Stimulated activated memory B cell treated with anti-CD40 and anti-IgM and Interleukin-4, amounts not matched to agents 10 μg/mL and 1 μg/mL and 100 μg/mL, for 72 hours (primary cell): Measurements from ENCODE around the gene KCNG4.

Experiments used
- ATAC-seq: fragments of 150-1000 bp; cut with Tn5 transposase; 2 replicates; pipeline ENCODE4 v1.10.0; 2021
- H3K27ac Mint-ChIP-seq: one replicate; pipeline ENCODE4 v1.8.0; 2022; ENCODE audit warnings: mild to moderate bottlenecking, mixed read lengths
- H3K27me3 Mint-ChIP-seq: one replicate; pipeline ENCODE4 v1.8.0; 2022; ENCODE audit warnings: mixed read lengths
- H3K36me3 Mint-ChIP-seq: one replicate; pipeline ENCODE4 v1.8.0; 2022; ENCODE audit warnings: mixed read lengths
- H3K4me1 Mint-ChIP-seq: one replicate; pipeline ENCODE4 v1.8.0; 2022; ENCODE audit warnings: mixed read lengths
- H3K4me3 Mint-ChIP-seq: one replicate; pipeline ENCODE4 v1.8.0; 2022; ENCODE audit warnings: mild to moderate bottlenecking, moderate library complexity, mixed read lengths
- H3K9me3 Mint-ChIP-seq: one replicate; pipeline ENCODE4 v1.8.0; 2022; ENCODE audit warnings: mixed read lengths

Gene KCNG4

DNA sequence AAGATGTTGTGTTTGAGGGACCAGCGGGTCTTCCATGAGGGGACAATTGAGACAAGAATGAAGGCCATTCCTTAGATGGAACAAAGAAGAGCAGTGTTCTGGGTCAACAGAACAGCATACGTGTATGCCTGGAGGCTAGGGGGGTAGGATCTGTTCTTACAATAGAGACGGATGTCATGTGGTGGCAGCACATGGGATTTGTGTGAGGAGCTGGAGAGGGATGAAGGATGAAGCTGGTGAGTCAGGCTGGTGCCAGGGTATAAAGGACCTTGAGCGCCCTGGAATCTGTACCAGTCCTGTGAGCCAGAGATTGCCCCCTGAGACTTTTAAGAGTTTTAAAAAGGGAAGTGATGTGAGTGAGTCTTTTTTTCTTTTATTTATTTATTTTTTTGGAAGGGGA is 32.1 kb upstream of the KCNG4 start:
- Mint-ChIP-seq H3K27me3 (peaks cover 9% of the 10 kb centered on the region), H3K27ac (no peak overlapping the region), H3K4me3 (no peak overlapping the region), H3K4me1 (no peaks in the 10 kb centered on the region), H3K9me3 (no peaks in the 10 kb centered on the region), H3K36me3 (no peaks in the 10 kb centered on the region)
- ATAC-seq, result no peak

DNA sequence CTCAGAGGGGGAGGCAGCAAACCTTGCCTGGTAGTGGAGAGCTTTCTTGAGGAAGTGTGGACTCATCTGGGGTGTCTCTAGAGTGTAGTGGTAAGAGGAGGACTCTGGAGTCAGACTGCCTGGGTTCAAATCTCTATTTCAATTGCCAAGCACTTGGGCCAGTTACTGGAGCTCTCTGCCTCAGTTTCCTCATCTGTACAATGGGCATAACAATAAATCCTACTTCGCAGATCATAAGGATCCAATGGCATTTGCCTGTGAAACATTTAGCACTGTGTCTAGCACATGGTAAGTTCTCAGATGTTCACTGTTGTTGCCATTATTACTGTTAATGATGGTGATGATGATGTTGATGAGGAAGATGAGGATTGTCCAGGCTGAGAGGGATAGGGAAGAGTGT is 31.2 kb upstream of the KCNG4 start:
- no peak overlapping the region for H3K27ac Mint-ChIP-seq
- no peak for ATAC-seq
- H3K27me3 Mint-ChIP-seq, result peaks cover 8% of the 10 kb centered on the region
- no peaks in the 10 kb centered on the region for H3K9me3 Mint-ChIP-seq
- no peaks in the 10 kb centered on the region for H3K36me3 Mint-ChIP-seq
- no peak overlapping the region for H3K4me3 Mint-ChIP-seq
- H3K4me1 Mint-ChIP-seq, result no peaks in the 10 kb centered on the region

DNA sequence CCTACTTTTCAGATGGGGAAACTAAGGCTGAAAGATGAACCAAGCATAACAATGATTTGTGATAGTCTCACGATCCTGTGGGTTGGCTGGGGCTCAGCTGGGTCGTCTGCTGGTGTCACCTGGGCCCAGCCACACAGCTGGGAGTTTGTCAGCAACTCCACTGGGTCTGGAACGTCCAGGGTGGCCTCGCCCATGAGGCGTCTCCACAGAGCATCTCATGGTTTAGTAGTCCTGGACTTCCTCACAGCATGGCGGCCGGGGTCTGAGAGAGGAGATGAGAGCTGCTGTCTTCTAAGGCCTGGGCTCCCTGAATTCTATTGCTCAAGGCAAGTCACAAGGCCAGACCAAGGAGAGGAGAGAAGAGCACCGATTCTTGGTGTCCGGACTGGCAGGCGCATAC is 30.7 kb upstream of the KCNG4 start:
- H3K27ac Mint-ChIP-seq, result no peak overlapping the region
- H3K9me3 Mint-ChIP-seq, result no peaks in the 10 kb centered on the region
- H3K4me3 Mint-ChIP-seq, result no peak overlapping the region
- no peak for ATAC-seq
- H3K36me3 Mint-ChIP-seq, result no peaks in the 10 kb centered on the region
- no peaks in the 10 kb centered on the region for H3K4me1 Mint-ChIP-seq
- peaks cover 3% of the 10 kb centered on the region for H3K27me3 Mint-ChIP-seq

DNA sequence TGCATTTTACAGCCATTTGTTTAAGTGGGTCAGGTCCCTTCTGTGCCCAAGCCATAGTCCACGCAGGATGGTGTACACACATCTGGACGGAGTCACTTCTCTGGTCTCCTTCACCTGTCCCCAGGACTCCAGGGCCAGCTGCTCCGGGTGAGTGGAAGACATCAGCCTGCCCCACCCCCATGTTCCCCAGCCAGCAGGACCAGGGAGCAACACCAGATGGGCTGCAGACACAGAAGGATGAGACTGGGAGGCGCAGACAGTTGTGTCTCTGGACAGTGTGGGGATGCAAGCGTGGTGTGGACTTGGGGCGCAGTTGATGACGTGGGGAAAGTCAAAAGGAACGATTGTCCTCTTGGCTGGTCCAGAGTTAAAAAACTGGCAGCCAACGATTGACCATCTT is 30.3 kb upstream of the KCNG4 start:
- no peak for ATAC-seq
- Mint-ChIP-seq H3K9me3 (no peaks in the 10 kb centered on the region), H3K36me3 (no peaks in the 10 kb centered on the region), H3K4me1 (no peaks in the 10 kb centered on the region), H3K27ac (no peak overlapping the region), H3K4me3 (no peak overlapping the region), H3K27me3 (no peaks in the 10 kb centered on the region)

DNA sequence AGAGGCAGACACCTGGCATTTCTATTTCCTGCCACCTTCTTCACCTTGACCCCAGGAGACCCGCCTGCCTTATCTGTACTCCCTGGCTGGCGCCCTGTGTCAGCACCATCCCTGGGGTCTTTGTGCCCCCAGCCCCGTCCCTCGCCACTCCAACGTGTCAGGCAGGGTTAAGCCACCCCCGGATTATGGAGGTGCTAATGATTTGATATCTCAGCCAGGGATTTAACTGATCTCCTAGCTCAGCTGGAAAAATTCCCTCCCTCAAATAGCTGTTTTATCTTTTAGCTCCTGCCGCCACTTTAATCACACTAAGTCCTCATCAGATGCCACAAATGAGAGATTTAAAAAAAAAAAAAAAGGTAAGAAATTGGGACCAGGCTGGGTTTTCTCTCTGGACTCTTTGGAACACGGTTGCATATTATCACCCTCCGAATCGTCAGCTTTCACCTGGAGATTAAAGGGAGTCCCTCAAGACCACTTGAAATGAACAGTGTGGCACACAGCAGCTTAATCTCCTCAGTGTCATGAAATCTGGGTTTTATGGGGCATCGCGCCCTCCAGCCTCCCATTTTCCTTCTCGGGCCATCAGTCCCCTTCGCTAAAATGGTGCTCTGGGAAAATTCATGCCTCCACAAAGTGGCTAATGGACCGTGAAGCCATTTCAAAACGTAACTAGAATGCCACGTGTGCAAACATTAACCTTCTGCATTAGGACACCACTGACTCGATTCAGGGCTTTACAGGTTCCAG is 28.7 kb upstream of the KCNG4 start:
- peaks cover 14% of the 10 kb centered on the region for H3K27me3 Mint-ChIP-seq
- no peaks in the 10 kb centered on the region for H3K9me3 Mint-ChIP-seq
- H3K36me3 Mint-ChIP-seq, result no peaks in the 10 kb centered on the region
- no peak overlapping the region for H3K4me3 Mint-ChIP-seq
- H3K4me1 Mint-ChIP-seq, result no peaks in the 10 kb centered on the region
- no peak overlapping the region for H3K27ac Mint-ChIP-seq
- ATAC-seq, result no peak

DNA sequence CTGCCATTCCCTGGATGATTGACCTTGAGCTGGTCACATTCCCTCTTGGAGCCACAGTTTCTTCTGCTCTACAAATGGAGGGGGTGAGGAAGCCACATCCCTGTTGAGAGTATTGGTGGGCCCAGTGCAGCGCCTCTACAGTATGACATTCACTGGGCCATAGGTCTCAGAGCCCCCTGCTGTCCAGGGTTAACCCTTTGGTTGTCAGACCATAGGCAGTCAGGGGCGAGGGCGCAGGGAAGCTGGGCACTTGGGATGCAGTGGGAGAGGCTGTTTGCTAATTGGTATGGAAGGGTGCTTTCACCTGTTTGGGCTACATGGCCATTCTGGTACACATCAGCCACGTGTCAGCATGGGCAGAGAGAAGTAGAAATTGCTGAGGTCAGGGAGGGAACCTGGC is 27.6 kb upstream of the KCNG4 start:
- no peaks in the 10 kb centered on the region for H3K4me1 Mint-ChIP-seq
- no peak for ATAC-seq
- no peak overlapping the region for H3K4me3 Mint-ChIP-seq

DNA sequence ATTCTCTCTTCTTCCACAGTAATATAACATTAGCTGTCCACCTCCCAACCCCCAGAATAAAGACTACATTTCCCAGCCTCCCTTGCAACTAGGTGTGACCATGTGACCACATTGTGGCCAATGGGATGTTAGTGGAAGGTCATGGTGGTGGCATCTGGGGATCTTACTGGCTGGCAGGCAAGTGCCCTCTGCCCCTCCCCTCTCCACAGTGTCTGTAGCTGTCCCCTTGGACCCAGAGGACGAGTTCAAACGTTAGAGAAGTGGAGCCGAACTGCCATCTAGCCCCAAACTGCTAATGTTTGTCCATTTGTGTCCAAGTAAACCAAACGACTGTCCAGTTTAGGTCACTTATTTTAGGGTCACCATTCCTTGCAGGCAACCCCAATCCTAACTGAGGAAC is 26.6 kb upstream of the KCNG4 start:
- no peaks in the 10 kb centered on the region for H3K36me3 Mint-ChIP-seq
- no peak overlapping the region for H3K27ac Mint-ChIP-seq
- ATAC-seq, result peak; percentile 74
- no peaks in the 10 kb centered on the region for H3K9me3 Mint-ChIP-seq
- H3K27me3 Mint-ChIP-seq, result peaks cover 30% of the 10 kb centered on the region
- H3K4me1 Mint-ChIP-seq, result no peaks in the 10 kb centered on the region
- H3K4me3 Mint-ChIP-seq, result no peak overlapping the region

More for the DNA sequence above, 27.6 kb upstream of the KCNG4 start:
- Mint-ChIP-seq H3K9me3 (no peaks in the 10 kb centered on the region), H3K27me3 (peaks cover 25% of the 10 kb centered on the region), H3K36me3 (no peaks in the 10 kb centered on the region), H3K27ac (no peak overlapping the region)

DNA sequence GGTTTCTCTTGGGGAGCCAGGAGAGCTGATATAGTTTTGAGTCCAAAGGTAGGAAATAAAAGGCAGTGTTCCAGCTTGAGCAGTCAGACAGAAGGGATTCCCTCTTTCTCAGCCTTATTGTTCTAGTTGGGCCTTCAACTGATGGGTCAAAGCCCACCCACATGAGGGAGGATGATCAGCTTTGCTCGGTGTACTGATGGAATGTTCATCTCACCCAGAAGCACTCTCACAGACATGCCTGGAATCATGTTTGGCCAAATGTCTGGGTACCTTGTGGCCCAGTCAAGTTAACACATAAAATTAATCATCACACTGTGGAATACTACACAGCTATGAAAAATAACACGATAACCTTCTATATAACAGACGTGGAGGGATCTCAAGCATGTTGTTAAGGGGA is 23.1 kb upstream of the KCNG4 start:
- Mint-ChIP-seq H3K9me3 (peaks cover 2% of the 10 kb centered on the region), H3K27me3 (peaks cover 30% of the 10 kb centered on the region), H3K36me3 (no peaks in the 10 kb centered on the region), H3K4me3 (no peak overlapping the region), H3K4me1 (no peaks in the 10 kb centered on the region), H3K27ac (no peak overlapping the region)
- ATAC-seq, result no peak

DNA sequence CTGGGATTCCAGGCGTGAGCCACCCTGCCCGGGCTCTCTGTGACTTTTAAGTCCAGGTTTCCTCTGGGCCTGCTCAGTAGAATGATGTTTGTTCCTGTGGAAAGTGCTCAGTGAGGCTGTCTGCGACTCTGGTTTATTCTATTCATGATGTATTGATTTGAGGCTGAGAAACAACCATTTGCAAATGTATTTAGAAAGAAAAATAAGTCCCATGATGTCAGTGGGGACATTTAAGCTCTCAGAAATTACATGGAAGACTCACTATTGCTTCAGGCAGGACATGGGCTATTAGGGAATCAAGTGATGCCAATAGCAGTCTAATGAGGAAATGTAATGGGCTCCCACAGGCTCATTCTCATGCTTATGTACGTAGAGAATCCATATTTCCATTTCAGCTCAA is 22.2 kb upstream of the KCNG4 start:
- Mint-ChIP-seq H3K9me3 (peaks cover 2% of the 10 kb centered on the region), H3K27me3 (peaks cover 30% of the 10 kb centered on the region), H3K36me3 (no peaks in the 10 kb centered on the region), H3K27ac (no peak overlapping the region), H3K4me3 (no peak overlapping the region), H3K4me1 (no peaks in the 10 kb centered on the region)
- no peak for ATAC-seq

DNA sequence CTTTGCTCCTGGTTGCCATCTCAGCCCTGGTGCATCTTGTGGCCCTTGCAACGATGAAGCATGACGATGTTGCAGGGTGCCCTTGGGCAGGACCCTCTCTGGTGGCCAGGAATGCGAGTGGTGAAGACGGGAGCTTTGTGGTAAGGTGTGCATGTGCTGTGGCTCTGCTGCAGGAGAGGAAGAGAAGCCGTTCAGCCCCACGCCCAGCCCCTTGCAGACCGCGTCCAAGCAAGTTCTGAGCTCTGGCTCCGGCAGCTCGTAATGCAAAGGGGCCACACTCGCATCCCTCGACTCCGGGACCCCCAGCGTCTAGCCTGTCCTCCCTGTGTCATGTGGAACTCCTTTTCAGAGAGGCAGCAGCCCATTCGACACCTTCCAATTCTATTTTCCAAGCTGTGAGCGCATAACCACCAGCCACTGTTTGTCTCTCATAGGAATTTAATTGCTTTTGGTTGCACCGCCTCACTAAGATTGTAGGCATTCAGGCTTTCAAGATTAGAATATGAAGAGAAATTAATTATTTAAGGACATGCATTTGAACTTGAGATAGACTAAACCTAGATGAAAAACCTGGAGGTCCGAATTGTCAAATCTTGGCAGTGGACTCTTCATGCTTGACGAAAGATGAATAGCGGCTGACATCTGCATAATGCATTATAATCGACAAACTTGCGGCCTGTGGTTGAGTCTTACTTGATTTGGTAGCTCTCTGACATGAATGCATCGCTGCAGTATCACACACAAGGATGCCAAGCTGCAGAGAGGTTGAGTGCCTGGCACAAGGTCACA is 21.1 kb upstream of the KCNG4 start:
- H3K4me3 Mint-ChIP-seq, result no peak overlapping the region
- peaks cover 30% of the 10 kb centered on the region for H3K27me3 Mint-ChIP-seq
- H3K27ac Mint-ChIP-seq, result no peak overlapping the region
- no peaks in the 10 kb centered on the region for H3K36me3 Mint-ChIP-seq
- ATAC-seq, result no peak
- H3K4me1 Mint-ChIP-seq, result no peaks in the 10 kb centered on the region
- H3K9me3 Mint-ChIP-seq, result peaks cover 2% of the 10 kb centered on the region

DNA sequence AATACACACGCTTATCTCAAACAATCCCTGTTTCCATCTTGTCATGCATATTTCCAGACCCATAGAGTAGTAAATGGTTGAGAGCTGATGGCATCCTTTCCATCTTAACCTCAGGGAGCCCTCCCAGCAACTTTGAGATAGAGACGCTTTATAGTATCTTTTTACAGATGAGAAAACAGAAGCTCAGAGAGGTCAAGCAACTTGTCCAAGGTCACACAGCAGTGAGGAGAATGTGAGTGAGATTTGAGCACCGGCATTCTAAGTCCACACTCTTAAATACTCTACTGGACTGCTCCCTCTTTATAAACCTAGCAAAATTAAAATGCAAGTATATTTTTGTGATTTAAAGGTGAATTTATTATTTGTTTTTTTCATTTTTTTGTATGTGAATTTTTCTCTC is 19.9 kb upstream of the KCNG4 start:
- H3K4me3 Mint-ChIP-seq, result no peak overlapping the region
- no peak overlapping the region for H3K27ac Mint-ChIP-seq
- H3K4me1 Mint-ChIP-seq, result no peaks in the 10 kb centered on the region
- H3K36me3 Mint-ChIP-seq, result no peaks in the 10 kb centered on the region
- peaks cover 28% of the 10 kb centered on the region for H3K27me3 Mint-ChIP-seq
- peaks cover 6% of the 10 kb centered on the region for H3K9me3 Mint-ChIP-seq
- ATAC-seq, result no peak

DNA sequence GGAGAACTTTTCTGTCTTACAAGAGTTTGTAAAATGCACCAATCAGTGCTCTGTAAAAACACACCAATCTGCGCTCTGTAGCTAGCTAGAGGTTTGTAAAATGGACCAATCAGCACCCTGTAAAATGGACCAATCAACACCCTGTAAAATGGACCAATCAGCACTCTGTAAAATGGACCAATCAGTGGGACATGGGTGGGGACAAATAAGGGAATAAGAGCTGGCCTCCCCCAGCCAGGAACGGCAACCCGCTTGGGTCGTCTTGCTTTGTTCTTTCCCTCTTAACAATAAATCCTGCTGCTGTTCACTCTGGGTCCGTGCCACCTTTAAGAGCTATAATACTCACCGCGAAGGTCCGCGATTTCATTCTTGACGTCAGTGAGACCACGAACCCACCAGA is 18.5 kb upstream of the KCNG4 start:
- Mint-ChIP-seq H3K27ac (no peak overlapping the region), H3K36me3 (no peaks in the 10 kb centered on the region), H3K9me3 (peaks cover 6% of the 10 kb centered on the region), H3K4me3 (no peak overlapping the region), H3K4me1 (no peaks in the 10 kb centered on the region), H3K27me3 (peaks cover 14% of the 10 kb centered on the region)
- ATAC-seq, result no peak

DNA sequence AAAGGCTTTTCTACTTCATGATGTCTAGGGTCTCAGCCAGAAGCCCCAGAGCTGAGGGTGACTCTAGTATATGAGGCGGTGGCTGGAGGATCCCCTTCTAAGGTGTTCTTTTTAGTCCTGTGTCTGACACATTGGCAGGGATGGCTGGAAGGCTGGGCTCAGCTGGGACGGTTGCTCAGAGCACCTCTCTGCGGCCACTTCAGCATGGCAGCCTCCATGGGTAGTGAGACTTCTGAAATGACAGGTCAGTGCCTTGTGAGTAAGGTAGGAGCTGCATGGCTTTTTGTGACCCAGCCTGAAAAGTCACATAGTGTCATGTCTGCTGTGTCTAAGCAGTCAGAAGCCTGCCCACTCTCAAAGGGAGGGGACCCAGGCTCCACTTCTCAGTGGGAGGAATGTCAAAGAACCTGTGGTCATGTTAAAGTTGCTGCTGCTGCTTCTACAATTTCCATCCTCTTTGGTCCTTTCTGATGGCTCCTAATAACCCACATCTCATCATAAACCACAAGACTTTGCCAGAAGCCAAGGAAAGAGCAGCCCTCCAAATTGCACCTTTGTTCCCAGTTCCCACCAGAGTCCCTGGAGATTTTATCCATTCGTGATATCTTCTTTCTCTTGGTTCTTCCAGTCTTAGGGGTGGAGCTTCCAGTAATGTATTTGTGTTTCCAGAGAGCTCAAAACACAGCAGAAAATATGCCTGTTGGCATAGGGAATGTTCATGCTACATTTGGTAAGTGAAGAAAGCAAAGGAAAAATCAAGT is 15.4 kb upstream of the KCNG4 start:
- Mint-ChIP-seq H3K9me3 (peaks cover 6% of the 10 kb centered on the region), H3K36me3 (no peaks in the 10 kb centered on the region), H3K4me1 (no peaks in the 10 kb centered on the region), H3K27ac (no peak overlapping the region), H3K4me3 (no peak overlapping the region), H3K27me3 (peaks cover 26% of the 10 kb centered on the region)
- ATAC-seq, result no peak

DNA sequence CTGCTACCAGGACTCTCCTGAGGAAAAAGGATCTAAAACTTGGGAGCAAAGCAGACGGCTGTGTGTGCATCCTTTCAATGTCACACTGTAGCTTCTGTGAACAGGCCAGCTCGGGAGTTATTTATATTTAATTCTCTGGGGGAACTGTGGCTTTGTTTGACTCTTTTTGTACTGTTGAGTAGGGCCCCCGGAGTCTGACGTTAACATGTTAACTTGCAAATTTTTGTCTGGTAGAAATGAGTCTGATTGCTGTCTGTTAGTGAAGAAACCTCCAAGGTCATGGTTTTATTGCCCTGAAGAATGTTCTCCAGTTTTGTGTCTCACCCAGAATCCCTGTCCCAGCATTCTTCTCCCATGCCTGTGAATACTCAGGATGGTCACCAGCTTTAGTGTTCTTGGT is 14.2 kb upstream of the KCNG4 start:
- peaks cover 37% of the 10 kb centered on the region for H3K27me3 Mint-ChIP-seq
- no peaks in the 10 kb centered on the region for H3K4me1 Mint-ChIP-seq
- H3K9me3 Mint-ChIP-seq, result peaks cover 6% of the 10 kb centered on the region
- no peak overlapping the region for H3K27ac Mint-ChIP-seq
- no peak for ATAC-seq
- H3K36me3 Mint-ChIP-seq, result no peaks in the 10 kb centered on the region
- H3K4me3 Mint-ChIP-seq, result no peak overlapping the region

DNA sequence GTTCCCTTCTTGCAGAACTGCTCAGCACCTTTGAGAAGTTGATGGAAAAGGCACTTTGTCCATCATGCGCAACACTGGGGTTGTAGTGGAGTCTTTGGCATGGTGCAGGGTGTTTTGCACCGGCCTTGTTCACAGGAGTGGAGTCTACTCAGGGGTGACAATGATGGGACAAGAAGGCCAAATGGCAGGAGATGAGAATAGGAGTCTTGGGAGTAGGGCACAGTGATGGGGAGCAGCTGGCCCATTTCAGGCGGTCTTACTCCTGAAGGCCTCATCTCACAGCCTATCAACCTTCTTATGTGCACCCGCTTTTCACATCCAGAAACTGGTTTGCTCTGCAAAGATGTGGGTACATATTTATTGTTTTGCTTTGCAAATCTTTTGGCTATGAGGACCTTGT is 13.4 kb upstream of the KCNG4 start:
- Mint-ChIP-seq H3K9me3 (peaks cover 3% of the 10 kb centered on the region), H3K27me3 (peaks cover 37% of the 10 kb centered on the region), H3K27ac (no peak overlapping the region), H3K4me3 (no peak overlapping the region), H3K4me1 (no peaks in the 10 kb centered on the region), H3K36me3 (no peaks in the 10 kb centered on the region)
- ATAC-seq, result no peak
